Breast epithelium (tissue), 3 donors: ENCODE measurements around the gene PHETA2.

Experiments used
- POLR2A ChIP-seq: fragments of 450-650 bp; IDR thresholded peaks from one replicate; pipeline ENCODE4 v1.6.1; 2016; ENCODE audit warnings: antibody characterized with exemption, mild to moderate bottlenecking, moderate library complexity
- POLR2AphosphoS5 ChIP-seq, 3 donors: sonication (generic); formaldehyde crosslinking; IDR thresholded peaks; one replicate each; pipeline ENCODE4 v1.6.1; 2017; ENCODE audit warnings: antibody characterized with exemption in 3 of 3
- TF ChIP-seq, protein P1 (sequence below), 3 donors: fragments of 450-650 bp; IDR thresholded peaks; one replicate each; pipeline ENCODE4 v1.5.1; 2016 to 2017; ENCODE audit warnings: antibody characterized with exemption in 3 of 3, mild to moderate bottlenecking in 3 of 3, moderate library complexity in 3 of 3

DNA sequence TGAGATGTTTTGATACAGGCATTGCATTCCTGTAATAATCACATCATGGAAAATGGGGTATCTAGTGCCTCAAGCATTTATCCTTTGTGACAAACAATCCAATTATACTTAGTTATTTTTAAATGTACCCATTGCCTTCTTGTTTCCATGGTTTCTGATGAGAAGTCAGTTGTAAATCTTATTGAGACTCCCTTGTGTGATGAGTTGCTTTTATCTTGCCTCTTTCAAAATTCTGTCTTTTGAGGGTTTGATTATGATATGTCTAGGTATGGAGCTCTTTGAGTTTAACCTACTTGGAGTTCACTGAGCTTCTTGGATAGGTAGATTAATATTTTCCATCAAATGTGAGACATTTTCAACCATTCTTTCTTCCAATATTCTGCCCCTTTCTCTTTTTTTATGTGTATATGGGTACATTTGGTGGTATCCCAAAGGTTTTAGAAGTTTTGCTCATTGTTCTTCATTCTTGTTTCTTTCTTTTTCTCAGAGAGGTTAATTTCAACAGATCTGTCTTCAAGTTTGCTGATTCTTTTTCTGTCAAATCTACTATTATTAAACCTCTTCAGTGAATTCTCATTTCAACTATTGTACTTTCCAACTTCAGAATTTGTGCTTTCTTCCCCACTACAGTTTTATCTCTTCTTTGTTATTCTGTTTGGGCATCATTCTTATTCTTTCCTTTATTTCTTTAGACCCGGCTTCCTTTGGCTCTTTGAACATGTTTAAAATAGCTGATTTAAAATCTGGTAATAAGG is 17.1 kb upstream of the PHETA2 start:
- TF ChIP-seq, protein P1, sequence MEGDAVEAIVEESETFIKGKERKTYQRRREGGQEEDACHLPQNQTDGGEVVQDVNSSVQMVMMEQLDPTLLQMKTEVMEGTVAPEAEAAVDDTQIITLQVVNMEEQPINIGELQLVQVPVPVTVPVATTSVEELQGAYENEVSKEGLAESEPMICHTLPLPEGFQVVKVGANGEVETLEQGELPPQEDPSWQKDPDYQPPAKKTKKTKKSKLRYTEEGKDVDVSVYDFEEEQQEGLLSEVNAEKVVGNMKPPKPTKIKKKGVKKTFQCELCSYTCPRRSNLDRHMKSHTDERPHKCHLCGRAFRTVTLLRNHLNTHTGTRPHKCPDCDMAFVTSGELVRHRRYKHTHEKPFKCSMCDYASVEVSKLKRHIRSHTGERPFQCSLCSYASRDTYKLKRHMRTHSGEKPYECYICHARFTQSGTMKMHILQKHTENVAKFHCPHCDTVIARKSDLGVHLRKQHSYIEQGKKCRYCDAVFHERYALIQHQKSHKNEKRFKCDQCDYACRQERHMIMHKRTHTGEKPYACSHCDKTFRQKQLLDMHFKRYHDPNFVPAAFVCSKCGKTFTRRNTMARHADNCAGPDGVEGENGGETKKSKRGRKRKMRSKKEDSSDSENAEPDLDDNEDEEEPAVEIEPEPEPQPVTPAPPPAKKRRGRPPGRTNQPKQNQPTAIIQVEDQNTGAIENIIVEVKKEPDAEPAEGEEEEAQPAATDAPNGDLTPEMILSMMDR (IDR thresholded peaks at IDR 0.05) = no peak
- no peak for TF ChIP-seq POLR2A
- no peak for TF ChIP-seq POLR2AphosphoS5 (IDR thresholded peaks at IDR 0.05)
